Ramos (cell line): ENCODE measurements around the gene PTPRN2.

Experiments used
- in situ Hi-C: fragments of 300-500 bp; cut with MboI; formaldehyde crosslinking; loops from one replicate; pipeline ENCODE4 v1.14.3; 2022; ENCODE audit warnings: low sequenced_read_pairs; ENCODE audit not compliant: unreplicated experiment

Gene PTPRN2

GRCh38 chr7:158124671-158125079 lies 462.9 kb downstream of the PTPRN2 start:
- in situ Hi-C loops, result no loop called here

- in situ Hi-C loops, result no loop called here
These were observed 463.9 kb downstream of the PTPRN2 start for GRCh38 chr7:158123753-158124152.

GRCh38 chr7:158123214-158123613 lies 464.4 kb downstream of the PTPRN2 start:
- in situ Hi-C loops, result no loop called here

- in situ Hi-C loops, result no loop called here
These were observed 466.1 kb downstream of the PTPRN2 start for GRCh38 chr7:158121441-158122045.

- in situ Hi-C loops, result no loop called here
These were observed 466.9 kb downstream of the PTPRN2 start for GRCh38 chr7:158120716-158121115.

DNA sequence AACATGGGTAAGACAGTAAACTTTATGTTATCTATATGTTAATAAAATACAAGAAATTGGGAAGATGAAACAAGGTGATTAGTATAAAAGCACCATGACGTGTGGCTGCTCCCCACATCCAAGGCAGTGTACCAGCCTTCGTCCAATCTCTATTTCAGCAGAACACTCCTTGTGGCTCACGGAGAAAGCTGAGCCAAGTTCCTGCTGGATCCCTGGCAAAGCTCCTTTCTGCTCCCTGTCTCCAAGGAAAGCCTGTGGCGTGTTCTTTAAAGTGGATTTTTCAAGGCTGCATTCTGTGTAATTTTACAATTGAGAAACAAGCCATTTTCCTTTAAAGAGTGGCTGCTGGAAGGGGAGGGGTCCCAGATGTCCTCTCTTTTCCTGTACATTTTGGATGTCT lies 467.3 kb downstream of the PTPRN2 start:
- in situ Hi-C loops, result no loop called here

- in situ Hi-C loops, result no loop called here
These were observed 470.0 kb downstream of the PTPRN2 start for GRCh38 chr7:158117341-158118222.

GRCh38 chr7:158116235-158116634 lies 471.4 kb downstream of the PTPRN2 start:
- in situ Hi-C loops, result no loop called here

GRCh38 chr7:158114056-158114850 lies 473.4 kb downstream of the PTPRN2 start:
- in situ Hi-C loops, result no loop called here

- in situ Hi-C loops, result no loop called here
These were observed 474.1 kb downstream of the PTPRN2 start for GRCh38 chr7:158113321-158114025.

DNA sequence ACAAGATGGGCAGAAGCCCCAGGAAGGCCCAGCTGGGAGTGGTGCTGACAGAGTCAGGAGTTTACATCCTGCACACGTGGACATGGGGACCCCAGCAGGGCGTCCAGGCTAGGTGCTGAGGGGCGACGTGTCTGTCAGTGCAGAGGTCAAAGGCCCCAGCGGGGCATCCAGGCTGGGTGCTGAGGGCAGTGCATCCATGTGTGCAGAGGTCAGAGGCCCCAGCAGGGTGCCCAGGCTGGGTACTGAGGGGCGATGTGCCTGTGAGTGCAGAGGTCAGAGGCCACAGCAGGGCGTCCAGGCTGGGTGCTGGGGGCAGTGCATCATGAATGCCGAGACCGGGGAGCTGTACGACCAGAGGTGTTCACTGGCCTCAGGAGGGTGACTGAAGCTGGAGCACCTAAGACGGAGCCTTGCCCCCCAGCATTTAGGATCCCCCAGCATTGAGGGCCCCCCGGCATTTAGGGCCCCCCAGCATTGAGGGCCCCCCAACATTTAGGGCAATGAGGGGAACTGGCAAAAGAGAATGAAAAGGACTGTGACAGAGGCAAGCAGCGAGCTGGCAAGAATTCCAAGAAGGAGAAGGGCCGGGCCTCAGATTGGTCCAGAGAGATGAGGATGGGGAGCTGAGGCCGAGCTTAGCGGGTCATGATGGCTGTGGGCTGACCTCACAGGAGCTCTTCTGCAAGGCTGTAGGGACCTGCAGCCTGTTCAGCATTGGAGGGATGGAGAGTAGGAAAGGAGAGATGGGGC lies 474.9 kb downstream of the PTPRN2 start:
- in situ Hi-C loops, result no loop called here

GRCh38 chr7:158111906-158112570 lies 475.6 kb downstream of the PTPRN2 start:
- in situ Hi-C loops, result no loop called here

- in situ Hi-C loops, result no loop called here
These were observed 476.4 kb downstream of the PTPRN2 start for GRCh38 chr7:158111049-158111751.

DNA sequence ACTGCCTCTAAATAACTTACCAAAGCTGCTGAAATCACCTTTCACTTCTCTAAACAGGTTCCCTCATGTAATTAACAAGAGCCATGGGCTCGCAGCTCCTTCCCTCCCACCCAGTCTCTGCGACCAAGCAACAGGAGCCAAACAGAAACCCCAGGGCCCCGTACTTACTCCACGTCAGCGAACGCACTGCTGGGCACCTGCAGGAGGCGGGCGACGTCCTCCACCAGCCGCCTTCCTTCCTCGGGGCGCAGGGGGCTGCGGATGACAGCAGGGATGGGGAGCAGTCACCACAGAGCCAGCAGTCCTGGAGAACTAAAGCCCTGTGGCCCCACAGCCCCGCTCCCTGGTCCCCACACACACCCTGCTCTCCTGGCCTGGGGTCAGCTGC lies 477.0 kb downstream of the PTPRN2 start:
- in situ Hi-C loops, result no loop called here

- in situ Hi-C loops, result no loop called here
These were observed 477.5 kb downstream of the PTPRN2 start for GRCh38 chr7:158110034-158110590.

- in situ Hi-C loops, result no loop called here
These were observed 478.1 kb downstream of the PTPRN2 start for GRCh38 chr7:158109364-158110033.

GRCh38 chr7:158108646-158109293 lies 478.9 kb downstream of the PTPRN2 start:
- in situ Hi-C loops, result no loop called here
